ENCODE measurements around the gene IZUMO4. TPM values are rescaled to one million over a fixed set of nuclear protein-coding genes. Genes with fewer than 3 reads are reported as not detected.

Gene IZUMO4
- total RNA-seq, 1 experiment from 2014 or later: 5.3 TPM

DNA sequence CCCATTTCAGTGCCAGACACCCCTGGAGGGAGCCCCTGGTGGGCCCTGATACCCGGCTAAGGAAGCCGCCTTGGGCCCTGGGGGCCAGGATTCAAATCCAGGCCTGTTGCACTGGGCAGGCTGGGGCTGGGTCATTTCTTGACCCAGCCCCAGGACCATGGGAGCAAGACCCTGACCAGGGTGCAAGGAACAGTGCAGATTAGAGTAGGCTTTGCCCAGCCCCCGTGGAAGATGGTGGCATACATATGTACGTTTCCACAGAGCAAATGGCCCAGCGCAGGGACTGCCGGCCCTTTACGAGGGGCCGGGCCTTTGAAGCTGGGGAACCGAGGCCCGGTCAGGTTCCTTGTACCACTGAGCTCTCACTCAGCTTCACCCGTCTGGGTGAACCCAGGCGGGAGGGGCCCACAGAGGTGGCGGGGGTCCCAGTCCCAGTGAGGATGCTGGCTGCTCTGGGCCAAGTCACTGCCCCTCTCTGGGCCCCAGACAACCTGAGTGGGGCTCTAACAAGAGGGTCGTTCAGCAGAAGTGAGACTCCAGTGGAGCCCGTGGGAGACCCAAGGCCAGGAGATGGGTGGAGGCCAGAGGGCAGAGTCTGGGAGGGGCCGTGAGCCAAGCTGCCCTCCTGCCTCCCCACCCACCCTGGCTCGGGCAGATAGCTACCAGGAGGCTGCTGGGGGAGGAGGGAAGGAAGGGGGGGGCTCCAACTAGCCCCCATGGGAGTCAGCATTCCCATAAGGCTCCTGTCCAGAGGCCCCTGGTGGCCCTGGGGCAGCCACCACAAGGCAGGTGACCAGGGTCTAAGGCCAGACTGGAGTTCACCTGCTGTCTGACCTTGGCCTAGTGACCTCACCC is 48.4 kb upstream of the IZUMO4 start:
- Mint-ChIP-seq H3K36me3 (ENCODE audit: insufficient read depth, unreplicated experiment) (peaks cover 49% of the 10 kb centered on the region), H3K4me1 (ENCODE audit: insufficient read depth, unreplicated experiment) (peaks cover 20% of the 10 kb centered on the region), H3K27ac (ENCODE audit: low read depth, unreplicated experiment) (no peak overlapping the region), H3K4me3 (ENCODE audit: unreplicated experiment) (peak overlapping the region; percentile 92), H3K27me3 (ENCODE audit: insufficient read depth, unreplicated experiment) (no peaks in the 10 kb centered on the region), H3K9me3 (ENCODE audit: unreplicated experiment) (no peaks in the 10 kb centered on the region)
- DNase-seq (ENCODE audit: unreplicated experiment): no peak
- intact Hi-C loops (cut with micrococcal nuclease): no loop called here
- ChIA-PET POLR2A (interaction anchor here (0.6 to 2.6 kb wide), 11 partner anchors 10 to 142 kb away, joined by 3 to 20 read pairs (median 3); no protein-coding TSS in a partner anchor), CTCF (interaction anchor here (0.7 to 1.6 kb wide), 3 partner anchors 8 to 31 kb away, joined by 3 to 5 read pairs (median 3); no protein-coding TSS in a partner anchor)
- BruUV-seq (replicated peaks): no TSS peak
- TF ChIP-seq, protein P1, sequence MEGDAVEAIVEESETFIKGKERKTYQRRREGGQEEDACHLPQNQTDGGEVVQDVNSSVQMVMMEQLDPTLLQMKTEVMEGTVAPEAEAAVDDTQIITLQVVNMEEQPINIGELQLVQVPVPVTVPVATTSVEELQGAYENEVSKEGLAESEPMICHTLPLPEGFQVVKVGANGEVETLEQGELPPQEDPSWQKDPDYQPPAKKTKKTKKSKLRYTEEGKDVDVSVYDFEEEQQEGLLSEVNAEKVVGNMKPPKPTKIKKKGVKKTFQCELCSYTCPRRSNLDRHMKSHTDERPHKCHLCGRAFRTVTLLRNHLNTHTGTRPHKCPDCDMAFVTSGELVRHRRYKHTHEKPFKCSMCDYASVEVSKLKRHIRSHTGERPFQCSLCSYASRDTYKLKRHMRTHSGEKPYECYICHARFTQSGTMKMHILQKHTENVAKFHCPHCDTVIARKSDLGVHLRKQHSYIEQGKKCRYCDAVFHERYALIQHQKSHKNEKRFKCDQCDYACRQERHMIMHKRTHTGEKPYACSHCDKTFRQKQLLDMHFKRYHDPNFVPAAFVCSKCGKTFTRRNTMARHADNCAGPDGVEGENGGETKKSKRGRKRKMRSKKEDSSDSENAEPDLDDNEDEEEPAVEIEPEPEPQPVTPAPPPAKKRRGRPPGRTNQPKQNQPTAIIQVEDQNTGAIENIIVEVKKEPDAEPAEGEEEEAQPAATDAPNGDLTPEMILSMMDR (IDR thresholded peaks at IDR 0.05; ENCODE audit: unreplicated experiment): no peak

DNA sequence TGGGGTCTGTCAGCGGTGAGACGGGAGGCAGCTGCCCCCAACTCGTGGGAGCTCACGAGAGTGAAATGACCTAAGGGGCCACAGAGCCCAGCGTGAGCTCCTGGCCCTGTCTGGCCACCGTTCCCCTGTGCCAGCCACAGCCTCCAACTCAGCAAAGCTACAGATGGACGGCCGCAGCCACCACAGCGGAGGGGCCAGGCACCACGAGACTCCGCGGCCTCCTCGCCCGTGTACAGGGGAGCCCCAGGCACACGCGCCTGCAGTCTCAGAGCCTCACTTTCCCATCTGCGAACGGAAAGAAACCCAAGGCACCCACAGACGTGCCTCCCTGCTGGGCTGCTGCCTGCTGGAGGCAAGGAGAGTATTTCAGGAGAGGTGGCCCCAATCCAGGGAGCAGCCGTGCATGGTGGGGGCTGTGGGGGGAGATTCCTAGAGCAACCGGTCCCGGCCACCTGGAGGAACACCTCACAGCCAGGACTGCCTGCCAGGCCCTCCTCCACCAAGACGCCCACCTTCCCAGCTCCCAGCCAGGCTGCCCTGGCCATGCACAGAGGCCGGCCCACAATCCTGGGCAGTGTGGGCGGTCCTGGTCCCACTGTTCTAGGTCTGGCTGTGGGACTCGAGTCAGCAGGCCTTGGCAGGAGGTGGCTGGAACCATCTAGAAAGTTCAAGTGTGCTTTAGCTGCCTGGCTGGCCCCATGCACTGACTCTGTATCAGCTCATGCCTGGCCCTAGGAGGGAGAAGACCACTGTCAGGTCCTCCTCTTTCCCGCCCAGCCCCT is 47.6 kb upstream of the IZUMO4 start:
- CTCF ChIA-PET: interaction anchor here (0.6 to 1.6 kb wide), 5 partner anchors 17 to 141 kb away, joined by 3 to 5 read pairs (median 3); no protein-coding TSS in a partner anchor

DNA sequence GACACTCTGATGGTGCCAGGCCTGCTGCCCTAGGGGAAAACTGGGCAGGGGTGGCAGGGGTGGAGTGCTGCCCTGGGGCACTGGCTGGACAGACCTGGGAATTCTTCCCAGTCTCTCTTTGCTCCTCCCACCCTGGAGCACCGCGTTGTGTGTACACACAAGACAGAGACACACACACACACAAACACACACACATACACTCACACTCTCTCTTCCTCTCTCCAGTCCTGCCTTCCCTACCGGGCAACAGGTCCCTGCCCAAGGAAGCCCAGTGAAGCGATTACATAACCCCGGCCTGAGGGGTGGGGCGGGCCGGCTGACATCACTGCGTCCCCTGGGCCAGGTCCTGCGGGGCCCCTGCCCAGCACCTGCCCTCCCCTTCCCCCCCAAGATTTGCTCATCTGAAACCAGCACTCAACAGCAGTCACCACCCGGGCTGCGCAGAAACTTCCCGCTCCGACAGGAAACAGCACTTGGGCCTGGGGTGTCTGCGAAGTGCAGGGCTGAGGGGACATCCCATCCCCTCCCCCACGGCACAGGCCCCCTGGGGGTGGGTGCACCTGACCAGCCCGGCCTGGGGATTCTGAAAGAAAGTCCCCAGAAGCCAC is 46.9 kb upstream of the IZUMO4 start:
- Mint-ChIP-seq H3K4me3 (ENCODE audit: unreplicated experiment) (peak overlapping the region; percentile 92), H3K27ac (ENCODE audit: low read depth, unreplicated experiment) (peak overlapping the region; percentile 51), H3K4me1 (ENCODE audit: insufficient read depth, unreplicated experiment) (peaks cover 21% of the 10 kb centered on the region), H3K9me3 (ENCODE audit: unreplicated experiment) (no peaks in the 10 kb centered on the region), H3K27me3 (ENCODE audit: insufficient read depth, unreplicated experiment) (no peaks in the 10 kb centered on the region), H3K36me3 (ENCODE audit: insufficient read depth, unreplicated experiment) (peaks cover 40% of the 10 kb centered on the region)
- ChIA-PET CTCF (interaction anchor here (0.7 to 1.6 kb wide), 3 partner anchors 17 to 33 kb away, joined by 3 to 5 read pairs (median 3); no protein-coding TSS in a partner anchor), POLR2A (interaction anchor here (0.6 to 2.6 kb wide), 10 partner anchors 8 to 675 kb away, joined by 3 to 20 read pairs (median 3); partner anchors contain the start of gene BTBD2)
- BruUV-seq (replicated peaks): TSS peak; percentile 55
- intact Hi-C loops (cut with micrococcal nuclease): loop anchor here (1.0 kb wide), 1 partner anchor 31 kb away; no protein-coding TSS in a partner anchor
- TF ChIP-seq, protein P1 (IDR thresholded peaks at IDR 0.05; ENCODE audit: unreplicated experiment): no peak
- peak; percentile 86 for DNase-seq (ENCODE audit: unreplicated experiment)

More for the DNA sequence above, 47.6 kb upstream of the IZUMO4 start:
- H3K4me1 Mint-ChIP-seq (ENCODE audit: insufficient read depth, unreplicated experiment): peaks cover 17% of the 10 kb centered on the region
- H3K9me3 Mint-ChIP-seq (ENCODE audit: unreplicated experiment): no peaks in the 10 kb centered on the region
- TF ChIP-seq, protein P1 (IDR thresholded peaks at IDR 0.05; ENCODE audit: unreplicated experiment): no peak
- peak overlapping the region; percentile 51 for H3K27ac Mint-ChIP-seq (ENCODE audit: low read depth, unreplicated experiment)
- BruUV-seq (replicated peaks): no TSS peak
- no peak for DNase-seq (ENCODE audit: unreplicated experiment)
- intact Hi-C loops (cut with micrococcal nuclease): loop anchor here (1.0 kb wide), 1 partner anchor 30 kb away; no protein-coding TSS in a partner anchor
- peak overlapping the region; percentile 92 for H3K4me3 Mint-ChIP-seq (ENCODE audit: unreplicated experiment)
- H3K27me3 Mint-ChIP-seq (ENCODE audit: insufficient read depth, unreplicated experiment): no peaks in the 10 kb centered on the region
- POLR2A ChIA-PET: interaction anchor here (0.6 to 2.6 kb wide), 13 partner anchors 9 to 676 kb away, joined by 3 to 20 read pairs (median 3); partner anchors contain the start of gene BTBD2
- peaks cover 42% of the 10 kb centered on the region for H3K36me3 Mint-ChIP-seq (ENCODE audit: insufficient read depth, unreplicated experiment)

Data from MCF 10A (cell line).